Stimulated activated memory B cell treated with anti-CD40 and anti-IgM and Interleukin-4, amounts not matched to agents 10 μg/mL and 1 μg/mL and 100 μg/mL, for 72 hours (primary cell): ENCODE results near the gene KCNJ10.

ENCODE experiments used
- ATAC-seq: fragments of 150-1000 bp; cut with Tn5 transposase; 2 replicates; pipeline ENCODE4 v1.10.0; 2021
- H3K27ac Mint-ChIP-seq: one replicate; pipeline ENCODE4 v1.8.0; 2022; ENCODE audit warnings: mild to moderate bottlenecking, mixed read lengths
- H3K27me3 Mint-ChIP-seq: one replicate; pipeline ENCODE4 v1.8.0; 2022; ENCODE audit warnings: mixed read lengths
- H3K36me3 Mint-ChIP-seq: one replicate; pipeline ENCODE4 v1.8.0; 2022; ENCODE audit warnings: mixed read lengths
- H3K4me1 Mint-ChIP-seq: one replicate; pipeline ENCODE4 v1.8.0; 2022; ENCODE audit warnings: mixed read lengths
- H3K4me3 Mint-ChIP-seq: one replicate; pipeline ENCODE4 v1.8.0; 2022; ENCODE audit warnings: mild to moderate bottlenecking, moderate library complexity, mixed read lengths
- H3K9me3 Mint-ChIP-seq: one replicate; pipeline ENCODE4 v1.8.0; 2022; ENCODE audit warnings: mixed read lengths

The KCNJ10 gene

DNA sequence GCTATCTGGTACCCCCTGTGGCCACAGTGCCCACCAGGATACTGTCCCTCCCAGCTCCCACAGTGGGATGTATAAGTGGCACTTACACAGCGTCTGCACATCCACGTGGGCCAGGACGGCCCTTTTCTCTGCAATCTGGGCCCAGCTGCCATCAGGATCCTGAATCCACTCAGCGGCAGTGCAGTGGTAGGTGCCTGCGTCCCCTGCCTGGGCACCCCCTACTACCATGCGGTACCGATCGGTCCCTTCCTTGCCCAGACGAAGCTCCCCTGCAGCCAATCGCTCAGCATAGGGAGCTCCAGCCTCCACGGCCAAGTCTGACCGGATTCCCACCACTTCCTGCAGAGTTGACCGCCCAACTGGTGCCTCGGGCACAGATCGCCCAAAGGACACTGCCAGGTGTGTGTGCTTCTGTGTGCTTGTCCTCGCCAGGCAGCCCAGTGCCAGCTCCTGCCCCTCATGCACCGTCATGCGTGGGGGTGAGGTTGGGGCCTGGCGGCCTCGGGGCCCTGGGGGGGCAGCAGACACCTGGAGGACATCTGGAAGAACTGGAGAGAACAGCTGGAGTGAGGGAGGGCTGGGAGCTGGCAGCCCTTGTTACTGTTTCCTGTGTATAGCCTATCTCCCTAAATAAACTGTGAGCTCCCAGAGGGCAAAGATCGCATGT is 23.8 kb upstream of the KCNJ10 start:
- no peaks in the 10 kb centered on the region for H3K9me3 Mint-ChIP-seq
- H3K36me3 Mint-ChIP-seq: peaks cover 41% of the 10 kb centered on the region
- ATAC-seq: no peak
- no peak overlapping the region for H3K4me3 Mint-ChIP-seq
- no peak overlapping the region for H3K27ac Mint-ChIP-seq
- no peaks in the 10 kb centered on the region for H3K27me3 Mint-ChIP-seq
- peaks cover 25% of the 10 kb centered on the region for H3K4me1 Mint-ChIP-seq

DNA sequence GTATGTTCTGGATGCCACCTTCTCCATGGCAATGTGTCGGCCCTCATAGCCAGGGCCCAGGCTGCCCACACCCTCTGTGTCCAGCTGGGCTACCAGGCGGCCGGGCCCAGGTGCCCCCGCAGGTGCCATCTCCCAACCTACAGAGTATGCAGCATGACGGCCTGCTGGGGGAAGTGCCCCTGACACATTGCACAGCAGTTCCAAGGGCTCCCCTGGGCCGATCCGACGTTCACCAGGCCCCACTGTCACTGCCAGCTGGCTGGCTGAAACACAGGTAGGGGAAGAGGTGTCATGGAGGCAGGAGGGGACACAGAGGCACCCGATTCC is 23.1 kb upstream of the KCNJ10 start:
- H3K4me1 Mint-ChIP-seq: peaks cover 25% of the 10 kb centered on the region
- H3K36me3 Mint-ChIP-seq: peaks cover 49% of the 10 kb centered on the region
- H3K9me3 Mint-ChIP-seq: no peaks in the 10 kb centered on the region
- no peak overlapping the region for H3K27ac Mint-ChIP-seq
- no peak overlapping the region for H3K4me3 Mint-ChIP-seq
- no peak for ATAC-seq
- no peaks in the 10 kb centered on the region for H3K27me3 Mint-ChIP-seq

DNA sequence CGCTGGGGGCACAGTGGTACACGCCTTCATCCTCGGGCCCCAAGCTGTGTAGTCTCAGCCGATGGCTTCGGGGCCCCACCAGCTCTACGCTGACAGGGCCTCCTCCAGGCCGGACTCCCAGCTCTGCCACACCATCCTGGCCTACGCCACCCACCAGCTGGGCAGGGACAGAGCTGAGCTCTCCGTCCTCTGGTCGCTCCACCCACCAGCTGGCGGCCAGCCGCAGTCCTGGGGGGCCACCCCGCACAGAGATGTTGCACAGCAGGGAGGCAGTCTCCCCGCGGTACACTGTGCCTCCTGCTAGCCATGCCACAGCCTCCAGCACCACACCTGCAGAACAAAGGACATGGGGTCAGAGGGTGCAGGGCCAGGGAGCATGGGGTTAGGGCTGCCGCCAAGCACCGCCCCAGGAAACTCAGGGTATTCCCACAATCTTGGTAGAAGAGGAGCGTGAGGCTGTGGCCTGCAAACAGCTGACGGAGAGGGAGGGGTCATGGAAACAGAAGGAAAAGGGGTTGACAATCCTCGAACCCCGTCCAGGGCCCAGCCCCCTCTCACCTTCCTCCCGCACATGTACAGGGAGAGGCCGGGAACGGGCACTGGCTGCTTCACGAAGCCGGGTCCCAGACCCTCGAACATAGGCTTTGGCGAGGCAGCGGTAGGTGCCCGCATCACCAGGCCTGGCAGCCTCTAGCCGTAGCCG is 22.6 kb upstream of the KCNJ10 start:
- no peaks in the 10 kb centered on the region for H3K27me3 Mint-ChIP-seq
- peaks cover 20% of the 10 kb centered on the region for H3K4me1 Mint-ChIP-seq
- peaks cover 50% of the 10 kb centered on the region for H3K36me3 Mint-ChIP-seq
- no peak overlapping the region for H3K4me3 Mint-ChIP-seq
- H3K27ac Mint-ChIP-seq: no peak overlapping the region
- ATAC-seq: no peak
- no peaks in the 10 kb centered on the region for H3K9me3 Mint-ChIP-seq

- Mint-ChIP-seq H3K9me3 (no peaks in the 10 kb centered on the region), H3K4me1 (peaks cover 12% of the 10 kb centered on the region), H3K4me3 (no peak overlapping the region), H3K27me3 (no peaks in the 10 kb centered on the region), H3K27ac (no peak overlapping the region), H3K36me3 (peaks cover 57% of the 10 kb centered on the region)
- ATAC-seq: no peak
Measured at GRCh38 chr1:160091666-160092223, 21.8 kb upstream of the KCNJ10 start.

DNA sequence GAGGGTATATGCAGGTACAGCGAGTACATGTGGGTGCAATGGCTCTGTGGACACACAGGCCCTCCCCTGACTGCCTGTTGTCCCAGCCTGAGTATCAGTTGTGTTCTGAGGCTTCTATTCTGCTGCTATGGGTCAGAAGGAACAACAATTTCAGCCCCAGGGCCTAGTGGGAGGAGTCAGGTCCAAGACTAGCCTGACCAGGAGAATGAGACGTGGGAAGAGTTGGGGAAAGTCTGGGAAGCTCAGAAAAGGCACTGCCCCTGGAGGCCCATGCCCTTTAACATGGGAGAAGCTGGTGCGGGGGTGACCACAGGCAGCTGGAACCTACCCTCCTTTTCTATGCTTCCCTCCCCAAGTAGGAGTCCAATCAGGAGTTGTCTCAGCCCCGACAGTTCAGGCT is 20.8 kb upstream of the KCNJ10 start:
- Mint-ChIP-seq H3K4me1 (peaks cover 3% of the 10 kb centered on the region), H3K36me3 (peaks cover 60% of the 10 kb centered on the region), H3K27me3 (no peaks in the 10 kb centered on the region), H3K4me3 (no peak overlapping the region), H3K27ac (no peak overlapping the region), H3K9me3 (no peaks in the 10 kb centered on the region)
- ATAC-seq: no peak

GRCh38 chr1:160089883-160090282 is 19.9 kb upstream of the KCNJ10 start:
- ATAC-seq: no peak
- no peak overlapping the region for H3K27ac Mint-ChIP-seq

GRCh38 chr1:160087118-160087662 is 17.2 kb upstream of the KCNJ10 start:
- peaks cover 38% of the 10 kb centered on the region for H3K36me3 Mint-ChIP-seq
- no peak overlapping the region for H3K27ac Mint-ChIP-seq
- no peak overlapping the region for H3K4me3 Mint-ChIP-seq
- H3K27me3 Mint-ChIP-seq: peaks cover 11% of the 10 kb centered on the region
- H3K4me1 Mint-ChIP-seq: peaks cover 12% of the 10 kb centered on the region
- no peak for ATAC-seq
- no peaks in the 10 kb centered on the region for H3K9me3 Mint-ChIP-seq

More at GRCh38 chr1:160089883-160090282, 19.9 kb upstream of the KCNJ10 start:
- Mint-ChIP-seq H3K4me3 (no peak overlapping the region), H3K36me3 (peaks cover 60% of the 10 kb centered on the region), H3K27me3 (no peaks in the 10 kb centered on the region), H3K9me3 (no peaks in the 10 kb centered on the region), H3K4me1 (peaks cover 6% of the 10 kb centered on the region)

DNA sequence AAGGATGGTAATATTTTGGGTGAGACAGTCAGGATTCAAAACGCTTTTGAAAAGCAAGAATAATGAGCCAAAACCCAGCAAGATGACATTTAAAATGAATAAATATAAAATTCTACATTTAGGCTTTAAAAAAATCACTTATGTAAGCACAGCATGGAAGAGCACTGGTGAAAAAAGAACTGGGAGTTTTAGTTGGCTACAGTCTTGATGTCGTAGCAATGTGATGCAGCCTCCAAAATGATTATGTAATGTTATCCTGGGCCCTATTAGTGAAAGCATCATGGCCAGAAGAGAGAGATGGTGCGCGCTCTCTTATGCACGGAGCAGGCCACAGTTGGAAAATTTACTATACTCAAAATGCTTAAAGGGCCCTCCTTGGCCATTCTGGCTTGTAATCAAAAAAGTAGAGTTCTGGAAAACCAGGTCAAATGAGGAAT is 16.5 kb upstream of the KCNJ10 start:
- peaks cover 13% of the 10 kb centered on the region for H3K4me1 Mint-ChIP-seq
- H3K4me3 Mint-ChIP-seq: no peak overlapping the region
- peaks cover 33% of the 10 kb centered on the region for H3K36me3 Mint-ChIP-seq
- no peak overlapping the region for H3K27ac Mint-ChIP-seq
- peaks cover 18% of the 10 kb centered on the region for H3K27me3 Mint-ChIP-seq
- H3K9me3 Mint-ChIP-seq: no peaks in the 10 kb centered on the region
- no peak for ATAC-seq

GRCh38 chr1:160085686-160086455 is 15.9 kb upstream of the KCNJ10 start:
- H3K27ac Mint-ChIP-seq: no peak overlapping the region
- H3K9me3 Mint-ChIP-seq: no peaks in the 10 kb centered on the region
- peak; percentile 56 for ATAC-seq
- H3K36me3 Mint-ChIP-seq: peaks cover 31% of the 10 kb centered on the region
- peaks cover 24% of the 10 kb centered on the region for H3K27me3 Mint-ChIP-seq
- peaks cover 18% of the 10 kb centered on the region for H3K4me1 Mint-ChIP-seq
- no peak overlapping the region for H3K4me3 Mint-ChIP-seq

DNA sequence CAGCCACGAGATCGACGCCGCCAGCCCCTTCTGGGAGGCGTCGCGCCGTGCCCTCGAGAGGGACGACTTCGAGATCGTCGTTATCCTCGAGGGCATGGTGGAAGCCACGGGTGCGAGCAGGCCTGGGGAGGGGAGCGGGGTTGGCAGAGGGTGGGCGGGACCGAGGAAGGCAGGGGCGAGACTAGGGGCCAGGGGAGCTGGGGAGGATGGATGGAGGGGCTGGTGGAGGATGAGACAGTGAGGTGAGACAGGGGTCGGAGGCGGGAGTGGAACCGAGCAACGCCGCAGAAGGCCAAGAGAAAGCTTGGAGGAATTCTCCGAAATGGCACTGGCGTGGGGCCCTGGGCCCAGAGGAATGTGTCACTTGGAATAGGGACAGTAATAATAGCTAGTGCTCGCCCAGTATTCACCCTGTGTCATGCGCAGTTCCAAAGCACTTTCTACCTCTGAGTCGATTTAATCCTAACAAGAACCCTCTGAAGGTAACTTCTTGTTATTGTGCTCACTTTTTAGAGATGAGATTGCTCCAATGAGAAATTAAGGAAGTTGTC is 14.9 kb upstream of the KCNJ10 start:
- peaks cover 33% of the 10 kb centered on the region for H3K27me3 Mint-ChIP-seq
- no peak for ATAC-seq
- peaks cover 18% of the 10 kb centered on the region for H3K4me1 Mint-ChIP-seq
- H3K36me3 Mint-ChIP-seq: peaks cover 26% of the 10 kb centered on the region
- H3K27ac Mint-ChIP-seq: no peak overlapping the region
- H3K4me3 Mint-ChIP-seq: no peak overlapping the region
- no peaks in the 10 kb centered on the region for H3K9me3 Mint-ChIP-seq

DNA sequence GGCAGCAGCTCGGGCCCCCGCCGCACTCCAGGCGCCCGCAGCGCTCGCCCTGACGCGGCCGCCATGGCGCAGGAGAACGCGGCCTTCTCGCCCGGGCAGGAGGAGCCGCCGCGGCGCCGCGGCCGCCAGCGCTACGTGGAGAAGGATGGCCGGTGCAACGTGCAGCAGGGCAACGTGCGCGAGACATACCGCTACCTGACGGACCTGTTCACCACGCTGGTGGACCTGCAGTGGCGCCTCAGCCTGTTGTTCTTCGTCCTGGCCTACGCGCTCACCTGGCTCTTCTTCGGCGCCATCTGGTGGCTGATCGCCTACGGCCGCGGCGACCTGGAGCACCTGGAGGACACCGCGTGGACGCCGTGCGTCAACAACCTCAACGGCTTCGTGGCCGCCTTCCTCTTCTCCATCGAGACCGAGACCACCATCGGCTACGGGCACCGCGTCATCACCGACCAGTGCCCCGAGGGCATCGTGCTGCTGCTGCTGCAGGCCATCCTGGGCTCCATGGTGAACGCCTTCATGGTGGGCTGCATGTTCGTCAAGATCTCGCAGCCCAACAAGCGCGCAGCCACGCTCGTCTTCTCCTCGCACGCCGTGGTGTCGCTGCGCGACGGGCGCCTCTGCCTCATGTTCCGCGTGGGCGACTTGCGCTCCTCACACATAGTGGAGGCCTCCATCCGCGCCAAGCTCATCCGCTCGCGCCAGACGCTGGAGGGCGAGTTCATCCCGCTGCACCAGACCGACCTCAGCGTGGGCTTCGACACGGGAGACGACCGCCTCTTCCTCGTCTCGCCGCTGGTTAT is 14.2 kb upstream of the KCNJ10 start:
- Mint-ChIP-seq H3K9me3 (no peaks in the 10 kb centered on the region), H3K4me1 (peaks cover 18% of the 10 kb centered on the region), H3K4me3 (peak overlapping the region; percentile 54), H3K36me3 (peaks cover 23% of the 10 kb centered on the region), H3K27ac (no peak overlapping the region), H3K27me3 (peaks cover 39% of the 10 kb centered on the region)
- peak; percentile 76 for ATAC-seq

DNA sequence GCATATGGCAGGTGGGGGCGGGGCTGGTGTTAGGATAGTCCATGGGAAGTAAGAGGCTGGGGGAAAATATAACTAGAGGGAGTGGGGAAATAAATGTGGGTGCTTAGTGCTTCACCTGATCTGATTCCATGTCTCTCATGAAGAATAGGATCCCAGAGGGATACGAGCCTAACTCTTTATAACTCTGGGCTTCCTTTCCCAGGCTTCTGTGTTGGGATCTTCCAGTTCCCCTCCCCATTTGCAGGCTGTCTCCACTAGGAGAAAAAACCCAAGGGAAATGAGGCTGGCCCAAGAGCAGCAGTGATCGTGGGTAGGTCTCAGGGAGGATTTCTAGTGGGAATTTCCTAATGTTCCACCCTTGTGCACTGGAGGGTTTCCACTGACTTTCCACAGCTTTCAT is 13.0 kb upstream of the KCNJ10 start:
- peaks cover 18% of the 10 kb centered on the region for H3K4me1 Mint-ChIP-seq
- H3K27me3 Mint-ChIP-seq: peaks cover 49% of the 10 kb centered on the region
- peaks cover 10% of the 10 kb centered on the region for H3K36me3 Mint-ChIP-seq
- no peak for ATAC-seq
- no peaks in the 10 kb centered on the region for H3K9me3 Mint-ChIP-seq
- H3K27ac Mint-ChIP-seq: no peak overlapping the region
- peak overlapping the region; percentile 15 for H3K4me3 Mint-ChIP-seq

DNA sequence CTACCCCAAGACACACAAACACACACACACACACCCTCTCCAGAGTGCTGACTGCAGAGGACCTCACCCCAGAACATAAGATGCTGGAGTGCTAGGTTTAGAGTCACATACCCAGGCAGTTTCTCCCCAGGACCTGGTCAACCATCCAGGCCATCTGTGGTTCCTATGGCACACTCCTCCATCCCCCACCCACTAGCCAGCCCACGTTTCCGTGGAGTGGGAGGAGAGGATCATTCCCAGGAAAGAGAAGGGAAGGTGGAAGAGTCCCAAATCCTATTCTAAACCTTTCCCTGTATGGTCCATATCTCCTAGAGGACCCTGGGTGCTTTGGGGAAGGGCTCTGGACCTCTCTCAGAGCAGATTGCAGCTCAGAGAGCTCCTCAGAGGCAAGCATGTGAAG is 12.5 kb upstream of the KCNJ10 start:
- Mint-ChIP-seq H3K27me3 (peaks cover 49% of the 10 kb centered on the region), H3K36me3 (peaks cover 10% of the 10 kb centered on the region), H3K4me1 (peaks cover 18% of the 10 kb centered on the region), H3K27ac (no peak overlapping the region), H3K9me3 (no peaks in the 10 kb centered on the region), H3K4me3 (peak overlapping the region; percentile 15)
- ATAC-seq: no peak

- Mint-ChIP-seq H3K27me3 (peaks cover 49% of the 10 kb centered on the region), H3K4me3 (no peak within 1 kb of the TSS), H3K27ac (no peak within 1 kb of the TSS), H3K36me3 (no peaks in the 10 kb centered on the region), H3K4me1 (peaks cover 18% of the 10 kb centered on the region), H3K9me3 (no peaks in the 10 kb centered on the region)
- ATAC-seq: no peak
Measured at GRCh38 chr1:160081261-160081936, 11.4 kb upstream of the KCNJ10 start, which contains the start of gene KCNJ9. KCNJ9 (plus strand) TSS chr1:160081538; CDS start chr1:160084031, 2,493 bp downstream.
